ENCODE data around the gene TFE3.
A peak's percentile ranks its signal among the peaks of the same experiment; 100 is the strongest.

Gene TFE3

GRCh38 chrX:49060914-49061313, 17.8 kb upstream of the TFE3 start:
- DNase-seq: no peak

DNA sequence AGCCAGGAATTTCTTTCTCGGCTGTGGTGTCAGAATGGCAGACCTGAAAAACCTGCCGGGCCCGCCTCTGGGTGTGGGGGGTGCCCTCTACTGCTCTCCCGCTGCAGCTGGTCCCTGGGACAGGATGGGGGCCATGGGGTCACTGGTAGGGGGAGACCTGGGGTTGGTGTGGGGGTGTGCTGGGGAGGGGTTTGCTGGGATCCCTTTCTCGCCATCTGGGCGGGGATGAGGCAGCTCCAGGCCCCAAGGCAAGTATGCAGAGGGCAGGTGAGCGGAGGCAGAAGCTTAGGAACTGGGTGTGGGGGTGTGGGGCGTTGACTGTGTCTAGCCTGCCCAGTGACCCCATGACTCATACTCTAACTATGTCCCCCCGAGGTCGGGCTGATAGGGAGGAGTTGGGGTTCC, 16.5 kb upstream of the TFE3 start:
- no peak for DNase-seq

- no peak for DNase-seq
These were observed 16.0 kb upstream of the TFE3 start for GRCh38 chrX:49059201-49059600.

DNA sequence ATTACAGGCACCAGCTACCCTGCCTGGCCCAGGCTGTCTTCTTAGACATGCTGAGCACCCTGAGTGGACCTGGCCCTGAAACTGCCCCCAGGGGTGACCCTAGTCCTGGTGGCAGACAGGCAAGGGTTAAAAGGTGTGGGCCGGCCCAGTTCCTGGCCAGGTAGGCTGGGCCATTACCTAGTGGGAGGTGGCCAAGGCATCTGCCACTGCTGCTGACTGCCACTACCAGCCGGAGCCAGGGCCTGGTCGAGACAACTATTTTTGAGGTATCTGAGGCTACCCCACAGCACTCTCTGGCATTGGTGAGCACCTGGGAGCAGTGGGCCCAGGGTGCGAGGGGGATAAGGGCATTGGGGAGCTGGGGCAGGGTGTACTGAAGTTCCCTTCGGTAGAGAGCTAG, 15.6 kb upstream of the TFE3 start, which contains the start of gene CCDC120:
CCDC120 (plus strand) TSS at position 206 of the 400 bp plus-strand sequence. CDS start 3,043 bp downstream, outside the sequence.
- DNase-seq: no peak

DNA sequence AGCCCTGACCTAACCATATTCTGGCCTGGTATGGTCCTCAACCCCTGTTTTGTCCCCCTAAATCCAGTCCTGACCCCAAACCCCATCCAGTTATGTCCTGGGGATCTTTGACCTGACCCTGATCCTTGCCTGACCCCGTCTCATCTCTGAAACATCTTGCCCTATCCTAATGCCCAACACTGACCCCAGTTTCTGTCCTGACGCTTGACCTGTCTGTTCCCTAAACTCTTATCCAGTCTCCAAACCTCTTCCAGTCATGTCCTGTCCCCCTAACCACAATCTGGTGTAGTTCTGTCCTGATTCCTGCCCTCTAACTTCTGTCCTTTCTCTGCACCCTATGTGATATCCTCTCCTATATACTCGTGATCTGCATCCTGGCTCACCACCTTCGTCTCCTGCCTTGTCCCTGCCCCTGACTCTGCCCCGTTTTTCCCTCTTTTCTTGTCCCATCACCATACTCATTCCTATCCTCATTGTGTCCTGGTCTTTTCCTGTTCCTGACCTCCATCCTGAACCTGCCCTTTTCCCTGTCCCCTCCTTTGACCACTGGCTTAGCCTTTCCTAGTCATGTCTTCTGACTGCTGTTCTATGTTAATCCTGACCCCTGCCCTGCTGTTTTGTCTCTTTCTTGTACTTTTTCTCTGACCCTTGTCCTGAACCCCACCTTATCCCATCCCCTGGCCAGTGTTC, 11.1 kb upstream of the TFE3 start:
- DNase-seq: no peak

DNA sequence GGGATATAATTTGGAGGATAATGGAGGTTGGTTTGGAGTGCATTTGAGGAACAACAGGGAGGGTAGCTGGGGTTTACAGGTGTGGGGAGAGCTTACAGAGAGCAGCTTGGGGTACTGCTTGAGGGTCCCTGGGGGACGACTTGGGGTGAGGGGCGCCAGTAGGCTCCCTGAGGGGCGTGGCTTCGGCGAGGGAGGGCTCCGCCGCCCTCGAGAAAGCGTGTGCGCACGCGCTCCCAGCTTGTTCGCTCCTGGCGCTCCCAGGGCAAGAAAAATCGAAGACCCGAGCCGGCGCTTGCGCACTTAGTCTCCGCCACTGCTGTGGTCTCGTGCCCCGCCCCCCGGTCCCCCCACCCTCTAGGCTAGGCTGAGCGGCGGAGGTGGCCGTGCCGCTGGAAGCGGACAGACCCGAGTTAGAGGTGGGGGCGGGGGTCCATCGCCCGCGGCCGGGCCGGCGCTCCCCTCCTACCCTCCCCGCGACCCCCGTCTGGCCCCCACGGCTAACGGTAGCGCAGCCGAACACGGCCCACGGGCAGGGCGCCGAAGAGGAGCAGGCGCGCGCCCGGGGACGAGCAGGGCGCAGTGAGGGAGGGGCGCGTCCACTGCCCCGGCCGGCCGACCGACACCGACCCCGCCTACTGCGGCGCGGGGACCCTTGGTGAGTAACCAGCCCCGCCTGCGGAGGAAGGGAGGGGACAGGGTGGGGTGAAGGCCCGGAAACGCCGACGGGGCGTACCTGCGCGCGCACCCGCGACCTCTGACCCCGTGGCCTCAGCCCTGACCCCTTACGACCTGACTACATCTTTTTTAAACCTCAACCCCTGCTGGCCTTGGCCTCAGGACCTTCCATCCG, 10.3 kb upstream of the TFE3 start:
- DNase-seq: peak in 2 of 4 experiments; percentile 39 to 57

GRCh38 chrX:49043987-49044281, 777 bp upstream of the TFE3 start:
- no peak for DNase-seq

DNA sequence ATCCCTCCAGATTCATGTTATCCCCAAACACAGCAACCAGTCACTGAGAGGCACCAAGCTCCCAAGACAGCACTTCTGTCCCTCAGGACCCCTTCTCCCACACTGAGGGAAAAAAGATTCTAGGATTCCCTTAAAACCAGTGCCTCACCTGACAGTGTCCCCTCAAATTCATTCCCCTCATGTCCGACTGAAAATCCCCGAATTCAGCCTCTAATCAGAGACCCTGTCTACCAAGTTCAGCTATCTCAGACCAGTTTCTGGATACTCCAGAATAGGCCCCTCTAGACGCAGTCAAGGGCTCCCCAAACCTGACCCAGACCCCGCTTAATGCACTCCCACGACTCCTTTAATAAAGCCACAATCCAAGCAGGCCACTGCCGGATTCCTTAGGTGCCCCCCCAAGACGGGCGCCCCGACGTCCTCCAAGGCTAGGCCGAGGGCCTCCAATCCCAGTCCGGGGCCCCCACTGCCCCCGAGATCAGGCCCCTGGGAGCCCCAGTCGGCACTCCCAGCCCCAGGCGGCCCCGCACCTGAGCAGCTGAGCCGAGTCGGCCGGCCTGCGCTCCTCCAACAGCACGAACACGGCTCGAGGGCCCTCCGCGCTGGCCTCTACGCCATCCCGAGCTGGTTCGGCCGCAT, 457 bp downstream of the TFE3 start:
- DNase-seq: no peak

DNA sequence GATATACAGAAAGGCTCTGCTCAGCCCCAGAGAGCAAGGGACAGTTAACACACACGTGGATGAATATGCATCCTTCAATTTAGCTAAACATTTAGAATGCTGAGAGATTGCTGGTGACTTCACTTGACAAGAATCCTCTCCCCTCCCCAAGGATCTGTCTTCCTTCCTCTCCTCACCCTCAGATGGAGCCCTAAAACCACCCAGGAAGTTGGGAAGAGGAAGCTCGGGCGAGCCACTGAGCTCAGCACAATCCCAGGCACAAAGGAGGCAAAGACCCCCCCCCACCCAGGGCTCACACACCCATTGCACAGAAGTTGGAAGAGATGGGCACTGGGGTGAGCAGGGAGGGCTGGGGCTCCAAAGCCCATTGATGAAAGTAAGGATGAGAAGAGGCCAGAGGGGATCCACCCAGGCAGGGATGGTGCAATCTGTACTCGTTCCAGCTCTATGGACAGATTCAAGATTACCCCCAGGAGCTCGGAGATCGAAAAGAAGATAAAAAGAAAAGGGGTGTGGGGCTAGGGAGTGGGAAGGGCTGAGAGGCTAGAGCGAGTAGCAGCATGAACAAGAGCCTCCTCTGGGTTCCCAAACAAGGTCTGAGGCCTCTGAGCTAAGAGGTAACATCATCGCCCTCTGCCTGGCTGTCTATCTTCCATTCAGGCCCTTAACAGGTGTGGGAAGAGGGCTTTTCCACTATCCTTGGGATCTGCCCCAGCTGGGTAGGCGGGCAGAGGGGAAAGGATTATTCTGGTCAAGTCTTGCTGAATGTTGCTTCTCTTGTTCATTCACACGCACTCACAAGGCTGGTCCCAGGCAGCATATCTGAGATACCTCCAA, 1.2 kb downstream of the TFE3 start:
- DNase-seq: no peak

DNA sequence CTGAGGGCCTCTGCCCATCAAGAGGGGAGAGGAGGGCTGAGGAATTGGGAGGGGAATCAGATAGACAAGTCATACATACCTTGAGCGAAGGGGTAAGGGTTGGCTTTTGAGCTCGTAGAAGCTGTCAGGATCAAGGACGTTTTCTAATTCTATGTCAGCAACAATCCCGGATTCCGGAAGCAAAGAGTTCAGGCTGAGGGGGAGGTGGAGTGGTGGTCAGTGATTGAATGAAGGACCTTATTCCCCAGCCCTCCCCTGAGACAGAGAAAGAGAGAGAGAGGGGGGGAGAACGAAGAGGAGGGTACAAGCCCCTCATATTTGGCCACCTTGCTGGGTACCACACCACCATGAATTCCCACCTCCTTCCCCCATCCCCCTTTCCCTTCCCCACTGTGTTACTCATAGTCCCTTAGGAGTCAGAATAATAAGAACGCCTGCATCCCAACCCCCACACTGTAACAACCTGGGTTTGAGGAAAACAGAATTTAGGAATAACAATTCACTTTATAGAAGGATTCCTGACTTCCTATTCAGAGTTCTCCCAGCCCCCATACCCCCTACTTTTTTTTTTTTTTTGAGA, 2.7 kb downstream of the TFE3 start:
- no peak for DNase-seq

GRCh38 chrX:49039598-49040375, 3.4 kb downstream of the TFE3 start:
- DNase-seq: peak in 1 of 4 experiments; percentile 1

GRCh38 chrX:49037883-49038475, 5.2 kb downstream of the TFE3 start:
- no peak for DNase-seq

DNA sequence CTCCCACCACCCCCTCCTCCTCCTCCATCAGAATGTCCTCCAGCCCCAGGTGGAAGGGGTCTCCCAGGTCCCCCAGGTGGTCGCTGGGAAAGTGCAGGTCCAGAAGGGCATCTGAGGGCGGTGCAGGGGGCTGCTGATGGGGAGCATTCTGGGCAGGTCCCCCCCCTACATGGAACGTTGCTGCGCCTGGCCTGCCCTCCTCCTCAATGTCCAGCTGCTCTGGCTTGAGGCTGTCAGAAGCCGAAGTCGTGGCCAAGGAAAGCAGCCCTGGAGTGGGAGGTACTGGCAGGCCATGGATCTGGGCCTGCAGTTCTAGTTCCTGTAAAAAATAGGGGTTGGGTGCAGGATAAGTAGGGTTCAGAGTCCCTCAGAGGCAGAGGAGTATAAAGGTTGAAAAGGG, 12.9 kb downstream of the TFE3 start:
- no peak for DNase-seq

DNA sequence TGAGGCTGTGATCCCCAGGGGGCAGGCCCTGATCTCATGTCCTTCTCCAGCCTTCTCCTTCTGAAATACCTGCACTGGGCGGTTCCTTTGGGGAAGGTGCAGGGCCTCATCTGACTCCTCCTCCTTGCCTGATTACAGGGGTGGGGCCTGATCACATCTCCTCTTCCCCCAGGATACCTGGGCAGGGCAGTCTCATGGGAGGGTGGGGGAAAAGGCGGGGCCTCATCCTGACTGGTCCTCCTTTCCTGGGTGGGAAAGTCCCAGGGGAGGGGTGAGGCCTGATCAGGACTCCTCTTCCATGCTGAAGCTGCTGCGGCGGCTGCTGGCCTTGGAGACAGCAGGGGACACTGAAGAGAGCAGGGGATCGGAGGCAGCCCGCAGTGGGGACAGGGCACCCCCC, 13.3 kb downstream of the TFE3 start:
- DNase-seq: no peak

GRCh38 chrX:49019599-49020249, 23.4 kb downstream of the TFE3 start:
- no peak for DNase-seq

GRCh38 chrX:49019050-49019449, 24.1 kb downstream of the TFE3 start:
- no peak for DNase-seq

DNA sequence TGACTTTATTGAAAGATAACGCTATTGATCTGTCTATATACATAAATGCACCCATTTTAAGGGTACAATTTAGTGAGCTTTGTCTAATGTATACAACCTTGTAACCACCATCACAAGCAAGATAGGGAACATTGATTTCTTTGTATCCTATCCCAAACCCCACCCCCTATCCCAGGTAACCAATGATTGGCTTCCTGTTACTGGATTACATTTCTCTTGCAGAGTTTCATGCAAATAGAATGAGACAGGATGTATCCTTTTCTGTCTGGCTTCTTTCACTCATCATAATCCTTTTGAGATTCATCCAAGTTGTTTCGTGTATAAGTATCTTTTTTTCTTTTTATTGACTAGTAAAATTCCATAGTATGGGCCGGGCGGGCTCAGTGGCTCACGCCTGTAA, 39.5 kb downstream of the TFE3 start:
- no peak for DNase-seq

DNA sequence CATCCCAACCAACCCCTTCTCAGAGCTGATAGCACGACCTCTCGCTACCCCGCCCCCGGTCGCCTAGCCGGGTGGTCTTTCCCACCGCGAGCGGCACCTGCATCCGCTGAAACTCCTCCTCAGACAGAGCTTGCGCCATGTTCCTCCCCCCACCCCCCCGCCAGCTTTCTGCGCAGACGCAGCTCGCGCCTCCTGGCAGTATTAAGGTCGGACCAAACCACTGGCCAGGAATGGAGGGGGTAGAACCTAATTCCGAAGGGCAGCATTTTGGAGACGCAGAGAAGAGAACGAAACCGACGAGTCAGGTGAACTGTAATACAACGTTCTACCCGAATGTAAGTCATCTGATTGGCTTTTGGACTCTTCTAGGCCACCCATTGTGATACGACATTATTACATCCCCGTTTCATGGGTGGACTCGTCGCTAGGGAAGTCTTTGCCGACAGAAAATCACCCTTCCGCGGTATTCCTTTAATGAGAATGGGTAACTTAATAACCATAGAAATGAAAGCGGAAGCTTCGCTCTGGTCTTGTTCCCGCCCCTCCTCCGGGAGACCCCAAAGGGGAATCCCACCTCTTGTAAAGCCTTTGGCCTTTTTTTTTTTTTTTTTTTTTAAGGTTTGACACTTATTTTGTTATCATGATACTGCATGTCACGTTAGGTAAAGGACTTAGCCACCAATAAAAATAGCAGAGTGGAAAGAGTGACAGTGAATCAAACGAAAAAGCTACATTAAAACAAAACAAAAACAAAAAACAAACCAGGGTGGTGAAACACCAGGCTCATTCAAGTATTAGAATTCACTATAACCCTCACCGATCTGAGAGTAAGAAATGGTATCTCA, 40.8 kb downstream of the TFE3 start, which contains the start of gene GRIPAP1:
GRIPAP1 (minus strand) TSS at position 174 of the 845 bp plus-strand sequence; CDS start at position 139, 35 bp downstream.
- peak; percentile 41 to 74 (median 63) for DNase-seq

DNA sequence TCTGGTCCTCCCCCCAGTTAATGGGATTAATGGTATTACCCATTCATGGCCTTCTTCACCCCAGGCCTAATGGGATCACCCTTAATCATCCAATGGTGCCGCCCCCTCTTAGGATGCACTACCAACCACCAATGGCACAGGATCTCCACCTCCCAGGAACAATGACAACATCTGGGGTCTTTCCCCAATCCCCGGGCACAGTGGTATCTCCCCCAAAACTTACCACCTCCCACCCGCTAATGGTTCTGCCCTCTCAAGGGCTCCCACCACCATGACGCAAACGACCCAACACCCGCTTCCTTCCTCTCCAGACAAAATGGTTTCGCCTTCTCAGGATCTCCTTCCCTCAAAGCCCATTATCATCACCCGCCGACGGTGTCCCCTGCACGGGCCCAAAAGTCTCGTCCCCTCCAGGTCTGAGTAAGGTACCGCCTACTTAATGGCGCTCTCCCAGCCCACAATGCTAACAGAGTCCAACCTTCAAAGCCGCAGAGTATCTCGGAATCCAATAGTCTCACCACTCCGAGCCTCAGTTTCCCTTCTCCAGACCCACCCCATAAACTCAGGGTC, 41.6 kb downstream of the TFE3 start:
- DNase-seq: peak in 2 of 4 experiments; percentile 23 to 25

Data from activated naive CD4-positive, alpha-beta T cell (primary cell).